ENCODE results near the gene SLC44A2.
A peak's percentile ranks its signal among the peaks of the same experiment; 100 is the strongest.

Gene SLC44A2

GRCh38 chr19:10615429-10616023 is 9.8 kb upstream of the SLC44A2 start:
- no peak for DNase-seq (ENCODE audit: low spot score)

DNA sequence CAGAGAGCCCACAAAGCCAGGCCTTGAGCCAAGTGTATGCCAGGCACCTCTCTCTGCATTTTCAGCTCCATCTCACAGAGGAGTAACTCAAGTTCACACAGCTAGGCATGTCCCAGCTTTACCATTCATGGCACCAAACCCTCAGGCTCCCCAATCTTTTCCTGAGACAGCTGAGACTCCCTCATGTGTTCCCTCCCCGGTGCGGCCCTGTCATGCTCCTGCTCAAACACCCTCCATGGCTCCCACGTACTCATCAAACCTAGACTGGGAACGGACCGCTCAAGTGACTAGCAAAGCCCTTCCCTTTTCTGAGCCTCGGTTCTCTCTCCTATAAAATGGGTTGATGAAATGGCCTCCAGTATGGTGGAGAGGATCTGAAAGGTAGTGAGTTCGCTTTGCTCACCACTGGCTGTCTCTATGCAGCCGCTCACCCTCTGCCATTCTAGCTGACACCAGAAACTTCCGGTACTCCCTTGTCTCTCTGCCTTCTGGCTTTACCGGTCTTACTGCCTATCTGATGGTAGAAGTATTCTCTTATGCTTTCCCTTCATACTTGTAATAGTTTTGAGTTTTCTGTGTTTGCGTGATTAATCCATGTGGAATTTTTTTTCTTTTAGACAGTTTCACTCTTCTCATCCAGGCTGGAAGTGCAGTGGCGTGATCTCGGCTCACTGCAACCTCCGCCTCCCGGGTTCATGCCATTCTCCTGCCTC is 7.8 kb upstream of the SLC44A2 start:
- DNase-seq (ENCODE audit: low spot score), result no peak

GRCh38 chr19:10618846-10619245 is 6.5 kb upstream of the SLC44A2 start:
- DNase-seq (ENCODE audit: low spot score), result no peak

DNA sequence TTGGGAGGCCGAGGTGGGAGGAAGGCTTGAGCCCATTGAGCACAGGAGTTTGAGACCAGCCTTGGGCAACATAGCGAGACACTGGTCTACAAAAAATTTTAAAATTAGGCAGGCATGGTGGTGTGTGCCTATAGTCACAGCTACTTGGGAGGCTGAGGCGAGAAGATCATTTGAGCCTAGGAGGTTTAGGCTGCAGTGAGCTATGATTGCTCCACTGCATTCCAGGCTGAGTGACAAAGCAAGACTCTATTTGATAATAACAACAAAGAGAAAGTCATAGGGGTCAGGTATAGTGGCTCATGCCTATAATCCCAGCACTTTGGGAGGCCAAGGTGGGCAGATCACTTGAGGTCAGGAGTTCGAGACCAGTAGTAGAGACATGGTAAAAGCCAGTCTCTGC is 4.6 kb upstream of the SLC44A2 start:
- DNase-seq (ENCODE audit: low spot score), result no peak

DNA sequence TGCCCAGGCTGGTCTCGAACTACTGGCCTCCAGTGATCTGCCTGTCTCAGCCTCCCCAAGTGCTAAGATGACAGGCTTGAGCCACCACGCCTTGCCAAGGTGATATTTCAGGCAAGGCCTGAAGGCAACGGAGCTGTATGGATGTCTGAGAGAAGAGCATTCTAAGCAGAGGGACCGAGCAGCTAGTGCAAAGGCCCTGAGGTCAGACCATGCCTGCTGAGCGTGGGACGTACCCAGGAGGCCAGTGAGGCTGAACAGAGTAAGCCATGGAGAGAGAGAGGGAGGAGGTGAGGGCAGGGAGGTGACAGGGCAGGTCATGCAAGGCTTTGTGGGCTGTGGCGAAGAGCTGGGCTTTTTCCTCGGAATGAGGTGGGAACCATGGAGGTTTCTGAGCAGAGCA is 3.4 kb upstream of the SLC44A2 start:
- DNase-seq (ENCODE audit: low spot score), result no peak

- DNase-seq (ENCODE audit: low spot score), result no peak
These were observed 768 bp upstream of the SLC44A2 start for GRCh38 chr19:10624585-10624984.

- no peak for DNase-seq (ENCODE audit: low spot score)
These were observed 397 bp downstream of the SLC44A2 start for GRCh38 chr19:10625762-10626138.

GRCh38 chr19:10631874-10632273 is 6.5 kb downstream of the SLC44A2 start:
- DNase-seq (ENCODE audit: low spot score), result peak; percentile 86

DNA sequence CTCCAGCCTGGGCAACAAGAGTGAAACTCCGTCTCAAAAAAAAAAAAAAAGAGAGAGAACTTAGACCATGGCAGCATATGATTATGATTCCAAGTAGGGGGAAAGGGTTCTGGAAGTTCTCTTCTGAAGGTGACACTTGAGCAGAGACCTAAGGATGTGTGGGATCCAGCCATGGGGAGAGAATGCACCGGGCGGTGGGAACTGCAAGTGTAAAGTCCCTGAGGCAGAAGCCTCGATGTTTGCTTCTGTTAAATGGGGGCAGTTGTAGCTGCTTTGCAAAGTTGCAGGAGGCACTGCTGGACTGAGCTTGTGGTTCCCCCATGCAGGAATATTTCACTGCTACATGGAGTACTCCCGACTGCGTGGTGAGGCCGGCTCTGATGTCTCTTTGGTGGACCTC is 9.1 kb downstream of the SLC44A2 start:
- no peak for DNase-seq (ENCODE audit: low spot score)

- no peak for DNase-seq (ENCODE audit: low spot score)
These were observed 9.6 kb downstream of the SLC44A2 start for GRCh38 chr19:10634963-10635362.

DNA sequence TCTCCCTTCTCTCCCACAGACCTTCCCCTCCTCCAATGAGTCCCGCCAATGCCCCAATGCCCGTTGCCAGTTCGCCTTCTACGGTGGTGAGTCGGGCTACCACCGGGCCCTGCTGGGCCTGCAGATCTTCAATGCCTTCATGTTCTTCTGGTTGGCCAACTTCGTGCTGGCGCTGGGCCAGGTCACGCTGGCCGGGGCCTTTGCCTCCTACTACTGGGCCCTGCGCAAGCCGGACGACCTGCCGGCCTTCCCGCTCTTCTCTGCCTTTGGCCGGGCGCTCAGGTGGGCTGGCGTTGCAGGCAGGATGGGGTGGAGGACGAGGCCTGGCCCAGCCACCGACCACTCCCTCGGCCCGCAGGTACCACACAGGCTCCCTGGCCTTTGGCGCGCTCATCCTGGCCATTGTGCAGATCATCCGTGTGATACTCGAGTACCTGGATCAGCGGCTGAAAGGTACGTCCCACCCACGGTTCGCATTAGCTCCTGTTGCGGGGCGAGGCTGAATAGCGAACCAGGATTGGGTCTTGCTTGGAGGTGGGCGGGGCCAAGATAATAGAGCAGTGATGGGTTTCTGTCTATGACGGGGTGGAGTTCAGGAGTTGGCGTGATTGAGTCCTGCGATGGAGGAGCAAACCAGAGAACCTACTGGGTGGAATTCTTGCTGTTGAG is 11.1 kb downstream of the SLC44A2 start:
- DNase-seq (ENCODE audit: low spot score), result no peak

DNA sequence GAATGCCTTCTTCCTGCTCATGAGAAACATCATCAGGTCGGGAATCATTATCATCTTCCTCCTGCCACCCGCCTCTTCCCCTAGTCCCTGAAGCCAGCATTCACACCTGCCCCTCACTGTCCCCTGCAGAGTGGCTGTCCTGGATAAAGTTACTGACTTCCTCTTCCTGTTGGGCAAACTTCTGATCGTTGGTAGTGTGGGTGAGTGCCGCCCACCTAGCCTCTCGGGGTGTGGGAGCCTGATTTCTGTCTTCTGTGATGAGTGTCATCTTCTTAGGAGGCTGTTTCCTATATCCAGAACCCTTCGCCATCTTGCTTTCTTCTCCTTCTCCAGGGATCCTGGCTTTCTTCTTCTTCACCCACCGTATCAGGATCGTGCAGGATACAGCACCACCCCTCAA is 12.5 kb downstream of the SLC44A2 start:
- no peak for DNase-seq (ENCODE audit: low spot score)

DNA sequence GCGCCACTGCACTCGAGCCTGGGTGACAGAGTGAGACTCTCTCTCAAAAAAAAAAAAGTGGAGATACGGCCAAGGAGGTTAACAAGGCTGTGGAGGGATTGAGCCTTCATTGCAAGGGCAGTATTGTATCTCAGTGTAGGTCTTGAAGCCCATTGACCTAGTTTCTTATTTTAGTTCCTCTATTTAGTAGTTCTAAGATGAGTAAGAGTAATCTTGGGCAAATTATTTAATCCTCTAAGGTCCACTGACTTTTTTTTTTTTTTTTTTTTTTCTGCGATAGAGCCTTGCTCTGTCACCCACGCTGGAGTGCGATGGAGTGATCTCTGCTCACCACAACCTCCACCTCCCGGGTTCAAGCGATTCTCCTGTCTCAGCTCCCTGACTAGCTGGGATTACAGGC is 14.5 kb downstream of the SLC44A2 start:
- DNase-seq (ENCODE audit: low spot score), result no peak

DNA sequence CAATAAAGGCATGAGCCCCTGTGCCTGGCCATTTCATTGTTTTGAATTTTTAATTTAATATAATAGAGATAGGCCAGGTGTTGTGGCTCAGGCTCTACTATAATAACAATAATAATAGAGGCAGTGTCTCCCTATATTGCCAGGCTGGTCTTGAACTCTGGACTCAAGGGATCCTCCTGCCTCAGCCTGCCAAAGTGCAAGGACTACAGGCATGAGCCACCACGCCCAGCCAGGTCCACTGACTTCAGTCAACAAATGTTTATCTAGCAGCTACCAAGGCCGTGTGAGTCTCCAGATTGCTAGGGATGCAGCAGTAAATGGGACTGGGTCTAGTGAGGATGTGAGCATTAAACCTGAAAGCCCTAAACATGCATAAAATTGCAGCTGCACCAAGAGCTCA is 15.0 kb downstream of the SLC44A2 start:
- no peak for DNase-seq (ENCODE audit: low spot score)

DNA sequence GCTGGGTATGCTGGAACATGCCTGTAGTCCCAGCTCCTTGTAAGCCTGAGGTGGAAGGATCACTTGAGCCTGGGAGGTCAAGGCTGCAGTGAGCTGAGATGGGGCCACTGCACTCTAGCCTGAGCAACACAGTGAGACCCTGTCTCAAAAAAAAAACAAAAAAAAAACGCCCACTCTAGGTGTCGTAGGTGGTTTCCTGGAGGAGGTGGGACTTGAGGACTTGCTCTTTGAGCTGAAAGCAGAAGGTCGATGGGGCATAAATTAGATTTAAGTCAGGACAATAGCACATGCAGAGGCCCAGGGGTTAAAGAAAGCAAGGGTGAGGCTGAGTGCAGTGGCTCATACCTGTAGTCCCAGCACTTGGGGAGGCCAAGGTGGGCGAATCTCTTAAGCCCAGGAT is 15.9 kb downstream of the SLC44A2 start:
- DNase-seq (ENCODE audit: low spot score), result no peak

- no peak for DNase-seq (ENCODE audit: low spot score)
These were observed 17.3 kb downstream of the SLC44A2 start for GRCh38 chr19:10642473-10643171.

GRCh38 chr19:10643172-10643967 is 18.0 kb downstream of the SLC44A2 start:
- DNase-seq (ENCODE audit: low spot score), result no peak

DNA sequence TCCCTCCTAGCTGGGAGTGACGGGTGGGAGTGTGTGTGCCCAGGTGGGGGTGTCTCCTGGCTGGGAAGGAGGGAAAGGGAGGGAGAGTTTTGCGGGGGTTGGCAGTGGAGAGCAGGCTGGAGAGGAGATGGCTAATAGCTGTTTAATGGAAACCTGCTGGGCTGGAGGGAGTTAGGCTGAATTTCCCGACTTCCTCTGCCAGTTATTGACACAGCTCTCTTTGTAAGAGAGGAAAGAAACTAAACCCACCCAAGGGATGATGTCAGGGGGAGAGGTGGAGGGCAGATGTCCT is 18.6 kb downstream of the SLC44A2 start:
- no peak for DNase-seq (ENCODE audit: low spot score)

GRCh38 chr19:10644260-10645007 is 19.1 kb downstream of the SLC44A2 start:
- peak; percentile 75 for DNase-seq (ENCODE audit: low spot score)

DNA sequence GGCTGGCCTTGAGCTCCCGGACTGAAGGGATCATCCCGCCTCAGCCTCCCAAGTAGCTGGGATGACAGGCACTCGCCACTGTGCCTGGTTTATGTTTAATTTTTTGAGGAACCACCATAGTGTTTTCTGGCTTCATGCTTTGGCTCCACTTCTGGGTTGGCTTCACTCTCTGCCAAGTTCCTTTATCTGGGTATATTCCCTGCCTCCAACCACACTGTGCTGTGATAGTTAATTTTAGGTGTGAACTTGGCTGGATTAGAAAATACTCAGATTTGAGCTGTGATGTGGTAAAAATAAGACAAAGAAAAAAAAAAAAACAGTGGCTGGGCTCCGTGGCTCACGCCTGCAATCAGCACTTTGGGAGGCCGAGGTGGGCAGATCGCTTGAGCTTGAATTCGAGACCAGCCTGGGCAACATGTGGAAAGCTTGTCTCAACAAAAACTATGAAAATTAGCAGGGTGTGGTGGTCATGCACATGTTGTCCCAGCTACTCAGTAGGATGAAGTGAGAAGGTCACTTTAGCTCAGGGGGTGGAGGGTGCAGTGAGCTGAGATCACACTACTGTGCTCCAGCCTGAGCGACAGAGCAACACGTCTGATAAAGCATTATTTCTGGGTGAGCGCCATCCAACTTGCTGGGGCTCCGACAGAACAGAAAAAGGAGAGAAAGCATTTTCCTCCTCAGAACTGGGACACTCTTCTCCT is 21.3 kb downstream of the SLC44A2 start:
- no peak for DNase-seq (ENCODE audit: low spot score)

- no peak for DNase-seq (ENCODE audit: low spot score)
These were observed 23.0 kb downstream of the SLC44A2 start for GRCh38 chr19:10648360-10648759.
